MM.1S (cell line): ENCODE results near the gene BNIP3.

Source experiments
- CTCF ChIP-seq: fragments of 300-600 bp; sonication (generic); IDR thresholded peaks from 2 replicates; pipeline ENCODE4 v1.5.1; 2016; ENCODE audit warnings: antibody characterized with exemption, low read length, mixed read lengths
- EZH2 ChIP-seq: fragments of 300-600 bp; sonication (generic); optimal IDR thresholded peaks from 2 replicates; pipeline ENCODE3; 2017; ENCODE audit warnings: low read depth, mild to moderate bottlenecking, antibody characterized with exemption, low read length, mixed read lengths
- EZH2phosphoT487 ChIP-seq: fragments of 300-600 bp; sonication (generic); IDR thresholded peaks from 2 replicates; pipeline ENCODE4 v1.6.1; 2018; ENCODE audit warnings: antibody characterized with exemption, low read length

DNA sequence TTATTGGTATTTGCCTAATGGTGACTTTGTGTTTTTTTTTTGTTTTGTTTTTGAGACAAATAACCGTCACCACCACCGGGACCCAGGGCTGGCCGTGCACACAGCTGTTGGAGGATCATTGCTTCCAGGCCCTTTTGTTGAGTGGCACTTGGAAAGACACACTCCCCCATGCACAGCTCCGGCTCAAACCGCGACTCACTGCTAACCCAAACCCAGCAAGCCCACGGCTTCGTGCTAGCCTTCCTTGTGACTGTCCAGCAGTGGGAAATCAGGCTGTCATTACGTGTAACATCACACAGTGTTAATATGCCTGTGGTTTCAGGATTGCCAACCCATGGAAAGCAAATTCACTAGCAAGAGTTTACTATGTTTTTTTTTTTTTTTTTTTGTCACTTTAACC is 17.4 kb downstream of the BNIP3 start:
- TF ChIP-seq CTCF, result no peak
- TF ChIP-seq EZH2, result no peak
- TF ChIP-seq EZH2phosphoT487, result no peak
